Astrocyte (in vitro differentiated cells and primary cell): ENCODE data around the gene UNC5A.

ENCODE experiments used
- CTCF ChIP-seq: IDR thresholded peaks from 2 replicates; pipeline ENCODE4 v1.5.1; 2011; ENCODE audit warnings: low read depth, mild to moderate bottlenecking, inconsistent platforms, low read length, moderate library complexity; ENCODE audit not compliant: insufficient read depth
- EZH2 ChIP-seq: IDR thresholded peaks from 2 replicates; pipeline ENCODE4 v1.6.1; 2012; ENCODE audit warnings: mild to moderate bottlenecking, low read length, inconsistent platforms; ENCODE audit not compliant: insufficient read depth

- TF ChIP-seq CTCF: no peak
- no peak for TF ChIP-seq EZH2
These were observed 35.0 kb downstream of the UNC5A start for GRCh38 chr5:176845392-176845713.
